HepG2 (cell line): ENCODE results near the gene DNMT1. TPM values are rescaled to one million over a fixed set of nuclear protein-coding genes. Genes with fewer than 3 reads are reported as not detected.

ENCODE experiments used
- CTCF ChIP-seq: sonication (generic); formaldehyde crosslinking; IDR thresholded peaks from 2 replicates; pipeline ENCODE4 v1.5.0; 2020; ENCODE audit warnings: mild to moderate bottlenecking, missing genetic modification reagents, moderate library complexity
- DNMT3B ChIP-seq: conservative IDR thresholded peaks from 2 replicates; pipeline ENCODE4 v1.6.1; 2016; ENCODE audit warnings: missing biosample characterization, control low read depth
- GTF3A ChIP-seq: sonication (generic); formaldehyde crosslinking; conservative IDR thresholded peaks from 2 replicates; pipeline ENCODE4 v1.4.0; 2020; ENCODE audit warnings: mild to moderate bottlenecking, missing genetic modification reagents
- HIVEP1 ChIP-seq: sonication (generic); formaldehyde crosslinking; IDR thresholded peaks from 2 replicates; pipeline ENCODE4 v1.4.0; 2020; ENCODE audit warnings: mild to moderate bottlenecking, missing genetic modification reagents
- IRF9 ChIP-seq: sonication (generic); formaldehyde crosslinking; IDR thresholded peaks from 2 replicates; pipeline ENCODE4 v1.8.0; 2022; ENCODE audit warnings: missing genetic modification reagents, mild to moderate bottlenecking, borderline replicate concordance
- NKX3-1 ChIP-seq: sonication (generic); formaldehyde crosslinking; IDR thresholded peaks from 2 replicates; pipeline ENCODE4 v1.5.0; 2020; ENCODE audit warnings: missing genetic modification reagents
- SAFB2 ChIP-seq: sonication (generic); formaldehyde crosslinking; IDR thresholded peaks from 2 replicates; pipeline ENCODE4 v1.5.1; 2020; ENCODE audit warnings: missing genetic modification reagents, low read depth, mild to moderate bottlenecking, borderline replicate concordance
- SMARCE1 ChIP-seq: fragments of 450-650 bp; IDR thresholded peaks from 2 replicates; pipeline ENCODE4 v1.6.1; 2017; ENCODE audit warnings: borderline replicate concordance
- SOX13 ChIP-seq, 3 experiments: fragments of 450-650 bp in 1 of 3; sonication (generic) in 1 of 3; formaldehyde crosslinking in 1 of 3; IDR thresholded peaks in 2 of 3; conservative IDR thresholded peaks in 1 of 3; 2 replicates each; pipeline versions ENCODE4 v1.5.0 to v1.6.1; 2016 to 2020; ENCODE audit warnings: antibody characterized with exemption in 1 of 3, mild to moderate bottlenecking in 1 of 3, missing compliant biosample characterization in 1 of 3, missing genetic modification reagents in 1 of 3, moderate library complexity in 1 of 3
- SP5 ChIP-seq: IDR thresholded peaks from 2 replicates; pipeline ENCODE4 v1.6.1; 2016; ENCODE audit warnings: low read depth, borderline replicate concordance
- ZNF430 ChIP-seq: sonication (generic); formaldehyde crosslinking; IDR thresholded peaks from 2 replicates; pipeline ENCODE4 v1.9.0; 2021; ENCODE audit warnings: mild to moderate bottlenecking, missing genetic modification reagents
- ZNF501 ChIP-seq: sonication (generic); formaldehyde crosslinking; IDR thresholded peaks from 2 replicates; pipeline ENCODE4 v1.5.1; 2020; ENCODE audit warnings: mild to moderate bottlenecking, moderate library complexity, missing genetic modification reagents
- polyA plus RNA-seq, 8 experiments: library from polyadenylated mRNA; depleted of rRNA in 3 of 8; stranded (reverse) in 7 of 8; unstranded in 1 of 8; fragments of >200 nt; fragmentation: Illumina TruSeq in 4 of 8; extraction: Trizol in 4 of 8; gene quantifications; 2 replicates each; pipeline versions ENCODE4 v1.2.1 to v1.2.3, GENCODE V29; 2011 to 2016; ENCODE audit warnings: low read depth in 4 of 8, missing spikeins in 1 of 8, mixed read lengths in 1 of 8; ENCODE audit not compliant: insufficient read depth in 1 of 8
- total RNA-seq, 5 experiments: library from RNA; depleted of rRNA; stranded (reverse); fragments of >200 nt; fragmentation: Illumina TruSeq; extraction: Trizol; gene quantifications; 2 replicates each; pipeline ENCODE4 v1.2.3, GENCODE V29; 2016; ENCODE audit warnings: low read depth in 1 of 5
- TF ChIP-seq, protein P1 (sequence below): sonication (generic); formaldehyde crosslinking; IDR thresholded peaks from 2 replicates; pipeline ENCODE4 v1.5.1; 2020; ENCODE audit warnings: mild to moderate bottlenecking, moderate library complexity, missing genetic modification reagents
- TF ChIP-seq, protein P2 (sequence below): sonication (generic); formaldehyde crosslinking; IDR thresholded peaks from 2 replicates; pipeline ENCODE4 v1.9.0; 2021; ENCODE audit warnings: missing genetic modification reagents, mild to moderate bottlenecking, borderline replicate concordance
- TF ChIP-seq, protein P3 (sequence below): sonication (generic); formaldehyde crosslinking; IDR thresholded peaks from 2 replicates; pipeline ENCODE4 v1.4.0; 2020; ENCODE audit warnings: missing genetic modification reagents
- TF ChIP-seq, protein P4 (sequence below): sonication (generic); formaldehyde crosslinking; IDR thresholded peaks from 2 replicates; pipeline ENCODE4 v1.4.0; 2020; ENCODE audit warnings: mild to moderate bottlenecking, missing genetic modification reagents

DNMT1 gene
- total and polyA plus RNA-seq, 2 of the 13 experiments (the other 11 are each of a cell fraction or from before 2014, with no cell fraction given) = 31.2 to 91.1 TPM

- TF ChIP-seq SOX13 (IDR thresholded peaks at IDR 0.05) = 0 out of 2 replicates have a peak, but pooled peaks have one; percentile 24
- peak in 1 of 2 experiments; percentile 83; a peak in 2 of 4 replicates for TF ChIP-seq SOX13 (CRISPR knock-in tag; conservative IDR thresholded peaks at IDR 0.05 in 1 of 2, IDR thresholded peaks at IDR 0.05 in 1 of 2)
- no peak for TF ChIP-seq DNMT3B (CRISPR knock-in tag)
- TF ChIP-seq, protein P1, sequence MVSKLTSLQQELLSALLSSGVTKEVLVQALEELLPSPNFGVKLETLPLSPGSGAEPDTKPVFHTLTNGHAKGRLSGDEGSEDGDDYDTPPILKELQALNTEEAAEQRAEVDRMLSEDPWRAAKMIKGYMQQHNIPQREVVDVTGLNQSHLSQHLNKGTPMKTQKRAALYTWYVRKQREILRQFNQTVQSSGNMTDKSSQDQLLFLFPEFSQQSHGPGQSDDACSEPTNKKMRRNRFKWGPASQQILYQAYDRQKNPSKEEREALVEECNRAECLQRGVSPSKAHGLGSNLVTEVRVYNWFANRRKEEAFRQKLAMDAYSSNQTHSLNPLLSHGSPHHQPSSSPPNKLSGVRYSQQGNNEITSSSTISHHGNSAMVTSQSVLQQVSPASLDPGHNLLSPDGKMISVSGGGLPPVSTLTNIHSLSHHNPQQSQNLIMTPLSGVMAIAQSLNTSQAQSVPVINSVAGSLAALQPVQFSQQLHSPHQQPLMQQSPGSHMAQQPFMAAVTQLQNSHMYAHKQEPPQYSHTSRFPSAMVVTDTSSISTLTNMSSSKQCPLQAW (CRISPR knock-in tag) = 0 out of 2 replicates have a peak, but pooled peaks have one; percentile 34
- TF ChIP-seq, protein P2, sequence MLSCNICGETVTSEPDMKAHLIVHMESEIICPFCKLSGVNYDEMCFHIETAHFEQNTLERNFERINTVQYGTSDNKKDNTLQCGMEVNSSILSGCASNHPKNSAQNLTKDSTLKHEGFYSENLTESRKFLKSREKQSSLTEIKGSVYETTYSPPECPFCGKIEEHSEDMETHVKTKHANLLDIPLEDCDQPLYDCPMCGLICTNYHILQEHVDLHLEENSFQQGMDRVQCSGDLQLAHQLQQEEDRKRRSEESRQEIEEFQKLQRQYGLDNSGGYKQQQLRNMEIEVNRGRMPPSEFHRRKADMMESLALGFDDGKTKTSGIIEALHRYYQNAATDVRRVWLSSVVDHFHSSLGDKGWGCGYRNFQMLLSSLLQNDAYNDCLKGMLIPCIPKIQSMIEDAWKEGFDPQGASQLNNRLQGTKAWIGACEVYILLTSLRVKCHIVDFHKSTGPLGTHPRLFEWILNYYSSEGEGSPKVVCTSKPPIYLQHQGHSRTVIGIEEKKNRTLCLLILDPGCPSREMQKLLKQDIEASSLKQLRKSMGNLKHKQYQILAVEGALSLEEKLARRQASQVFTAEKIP = no peak
- TF ChIP-seq CTCF (CRISPR knock-in tag) = peak; percentile 9; the same call in 1 of the 2 replicates
- TF ChIP-seq, protein P3, sequence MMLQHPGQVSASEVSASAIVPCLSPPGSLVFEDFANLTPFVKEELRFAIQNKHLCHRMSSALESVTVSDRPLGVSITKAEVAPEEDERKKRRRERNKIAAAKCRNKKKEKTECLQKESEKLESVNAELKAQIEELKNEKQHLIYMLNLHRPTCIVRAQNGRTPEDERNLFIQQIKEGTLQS (CRISPR knock-in tag) = no peak
- TF ChIP-seq ZNF430 (CRISPR knock-in tag) = 0 out of 2 replicates have a peak, but pooled peaks have one; percentile 44
- TF ChIP-seq IRF9 = peak; percentile 42; the same call in 1 of the 2 replicates
- no peak for TF ChIP-seq SMARCE1
- peak; percentile 86 for TF ChIP-seq SP5
- TF ChIP-seq GTF3A (CRISPR knock-in tag) = 0 out of 2 replicates have a peak, but pooled peaks have one; percentile 36
- TF ChIP-seq ZNF501 = 0 out of 2 replicates have a peak, but pooled peaks have one; percentile 11
- TF ChIP-seq, protein P4, sequence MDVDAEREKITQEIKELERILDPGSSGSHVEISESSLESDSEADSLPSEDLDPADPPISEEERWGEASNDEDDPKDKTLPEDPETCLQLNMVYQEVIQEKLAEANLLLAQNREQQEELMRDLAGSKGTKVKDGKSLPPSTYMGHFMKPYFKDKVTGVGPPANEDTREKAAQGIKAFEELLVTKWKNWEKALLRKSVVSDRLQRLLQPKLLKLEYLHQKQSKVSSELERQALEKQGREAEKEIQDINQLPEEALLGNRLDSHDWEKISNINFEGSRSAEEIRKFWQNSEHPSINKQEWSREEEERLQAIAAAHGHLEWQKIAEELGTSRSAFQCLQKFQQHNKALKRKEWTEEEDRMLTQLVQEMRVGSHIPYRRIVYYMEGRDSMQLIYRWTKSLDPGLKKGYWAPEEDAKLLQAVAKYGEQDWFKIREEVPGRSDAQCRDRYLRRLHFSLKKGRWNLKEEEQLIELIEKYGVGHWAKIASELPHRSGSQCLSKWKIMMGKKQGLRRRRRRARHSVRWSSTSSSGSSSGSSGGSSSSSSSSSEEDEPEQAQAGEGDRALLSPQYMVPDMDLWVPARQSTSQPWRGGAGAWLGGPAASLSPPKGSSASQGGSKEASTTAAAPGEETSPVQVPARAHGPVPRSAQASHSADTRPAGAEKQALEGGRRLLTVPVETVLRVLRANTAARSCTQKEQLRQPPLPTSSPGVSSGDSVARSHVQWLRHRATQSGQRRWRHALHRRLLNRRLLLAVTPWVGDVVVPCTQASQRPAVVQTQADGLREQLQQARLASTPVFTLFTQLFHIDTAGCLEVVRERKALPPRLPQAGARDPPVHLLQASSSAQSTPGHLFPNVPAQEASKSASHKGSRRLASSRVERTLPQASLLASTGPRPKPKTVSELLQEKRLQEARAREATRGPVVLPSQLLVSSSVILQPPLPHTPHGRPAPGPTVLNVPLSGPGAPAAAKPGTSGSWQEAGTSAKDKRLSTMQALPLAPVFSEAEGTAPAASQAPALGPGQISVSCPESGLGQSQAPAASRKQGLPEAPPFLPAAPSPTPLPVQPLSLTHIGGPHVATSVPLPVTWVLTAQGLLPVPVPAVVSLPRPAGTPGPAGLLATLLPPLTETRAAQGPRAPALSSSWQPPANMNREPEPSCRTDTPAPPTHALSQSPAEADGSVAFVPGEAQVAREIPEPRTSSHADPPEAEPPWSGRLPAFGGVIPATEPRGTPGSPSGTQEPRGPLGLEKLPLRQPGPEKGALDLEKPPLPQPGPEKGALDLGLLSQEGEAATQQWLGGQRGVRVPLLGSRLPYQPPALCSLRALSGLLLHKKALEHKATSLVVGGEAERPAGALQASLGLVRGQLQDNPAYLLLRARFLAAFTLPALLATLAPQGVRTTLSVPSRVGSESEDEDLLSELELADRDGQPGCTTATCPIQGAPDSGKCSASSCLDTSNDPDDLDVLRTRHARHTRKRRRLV = no peak
- TF ChIP-seq SAFB2 (CRISPR knock-in tag) = no peak
- peak; percentile 86 for TF ChIP-seq NKX3-1 (CRISPR knock-in tag)
- TF ChIP-seq HIVEP1 (CRISPR knock-in tag) = peak; percentile 11; the same call in 1 of the 2 replicates
These were observed 43.5 kb upstream of the DNMT1 start (continued) for GRCh38 chr19:10238172-10238783.
